Measurements from ENCODE around the gene PCLAF.
"Not testable (repeated sequence)": the region's sequence is repeated elsewhere in the genome, so short reads cannot be mapped to it uniquely, and the experiment has no call there.

Gene PCLAF, protein sequence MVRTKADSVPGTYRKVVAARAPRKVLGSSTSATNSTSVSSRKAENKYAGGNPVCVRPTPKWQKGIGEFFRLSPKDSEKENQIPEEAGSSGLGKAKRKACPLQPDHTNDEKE

DNA sequence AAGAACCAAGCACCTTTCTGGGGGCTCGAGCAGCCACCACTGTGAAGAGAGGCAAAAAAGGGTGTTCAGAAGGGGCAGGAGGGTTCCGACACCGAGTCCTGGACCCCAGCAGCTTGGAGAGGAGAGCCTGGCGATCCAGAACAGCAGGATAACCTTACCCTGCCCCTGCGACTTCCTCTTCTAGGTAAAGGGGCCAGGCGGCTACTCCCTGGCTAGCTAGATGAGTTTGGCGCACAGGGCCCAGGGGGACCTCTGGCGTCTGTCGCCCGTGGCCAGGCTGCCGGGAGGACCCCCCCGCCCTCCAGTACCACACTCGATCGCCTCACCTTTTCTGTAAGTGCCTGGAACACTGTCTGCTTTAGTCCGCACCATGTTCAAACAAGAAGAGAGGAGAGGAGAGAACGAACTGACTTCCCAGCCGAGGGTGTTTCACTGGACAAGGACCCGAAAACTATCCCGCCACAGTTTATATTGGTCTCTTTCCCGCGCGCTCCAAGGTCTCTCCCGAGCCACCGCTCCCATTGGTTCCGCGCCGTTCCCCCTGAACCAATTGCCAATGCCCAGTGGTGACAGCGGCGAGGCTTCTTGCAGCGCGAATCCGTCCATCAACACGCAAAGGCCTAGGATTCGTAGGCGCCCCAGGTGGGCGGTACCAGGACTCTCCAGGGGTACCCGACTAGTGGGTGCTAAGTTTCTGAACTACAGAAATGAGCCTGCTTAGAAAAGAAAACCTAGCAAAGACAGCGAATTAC, at the start of gene PCLAF:
Gene PCLAF, minus strand, starts transcription at position 442 of the 752 bp plus-strand sequence. Its CDS starts 70 bp downstream, at position 372.
- DNase-seq = peak; percentile 90 to 93

DNA sequence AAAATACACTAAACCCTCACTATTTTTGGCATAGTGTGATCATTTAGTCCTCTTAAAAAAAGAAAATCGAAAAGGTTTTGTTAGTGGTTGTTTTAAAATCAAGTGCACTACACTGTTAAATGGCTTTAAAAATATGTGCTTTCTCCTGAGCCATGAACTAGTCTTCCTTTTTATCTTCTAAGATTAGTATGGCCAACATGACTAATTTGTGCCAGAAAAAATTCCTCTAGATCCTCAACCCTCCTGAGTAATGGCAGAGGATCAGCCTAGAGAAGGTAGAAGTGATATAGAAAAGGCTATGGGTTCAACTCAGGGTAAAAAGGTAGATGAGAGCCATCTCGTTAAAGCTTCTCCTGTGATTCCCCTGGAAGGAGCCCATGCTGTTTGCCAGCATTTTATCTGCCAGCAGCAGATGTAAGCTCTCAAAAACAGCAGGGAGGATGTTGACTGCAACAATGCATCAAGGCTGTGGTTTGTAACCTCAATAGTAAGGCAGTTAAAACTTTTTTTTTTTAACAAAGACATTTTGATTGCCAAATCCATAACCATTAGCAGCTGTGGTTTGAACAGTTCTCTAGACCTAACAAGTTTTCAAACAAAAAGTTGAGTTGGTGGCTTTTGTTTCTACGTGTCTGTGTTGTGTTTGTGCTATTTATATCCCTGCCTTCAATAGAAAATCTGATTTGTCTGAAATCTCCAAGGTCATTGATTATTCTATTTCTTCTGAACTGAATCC, 48.9 kb upstream of the PCLAF start:
- peak; percentile 38 to 62 for DNase-seq

DNA sequence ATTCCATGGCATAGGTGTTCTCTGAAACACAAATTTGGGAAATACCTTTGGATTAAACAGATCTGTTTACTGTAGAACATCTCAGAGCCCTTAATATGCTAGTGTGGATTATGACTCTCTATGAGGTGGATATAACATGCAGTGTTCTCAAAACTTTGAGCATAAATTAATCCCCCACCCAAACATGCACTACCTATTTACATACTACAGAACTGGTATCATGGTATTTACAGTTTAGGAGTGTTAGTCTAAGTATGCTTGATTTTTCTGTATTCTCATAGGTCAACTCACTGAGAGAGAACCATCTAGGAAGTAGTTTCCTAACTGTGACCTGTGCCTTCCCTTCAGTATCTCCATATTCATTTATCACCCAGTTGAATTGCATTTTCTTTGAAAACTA, 48.2 kb upstream of the PCLAF start:
- no peak for DNase-seq

DNA sequence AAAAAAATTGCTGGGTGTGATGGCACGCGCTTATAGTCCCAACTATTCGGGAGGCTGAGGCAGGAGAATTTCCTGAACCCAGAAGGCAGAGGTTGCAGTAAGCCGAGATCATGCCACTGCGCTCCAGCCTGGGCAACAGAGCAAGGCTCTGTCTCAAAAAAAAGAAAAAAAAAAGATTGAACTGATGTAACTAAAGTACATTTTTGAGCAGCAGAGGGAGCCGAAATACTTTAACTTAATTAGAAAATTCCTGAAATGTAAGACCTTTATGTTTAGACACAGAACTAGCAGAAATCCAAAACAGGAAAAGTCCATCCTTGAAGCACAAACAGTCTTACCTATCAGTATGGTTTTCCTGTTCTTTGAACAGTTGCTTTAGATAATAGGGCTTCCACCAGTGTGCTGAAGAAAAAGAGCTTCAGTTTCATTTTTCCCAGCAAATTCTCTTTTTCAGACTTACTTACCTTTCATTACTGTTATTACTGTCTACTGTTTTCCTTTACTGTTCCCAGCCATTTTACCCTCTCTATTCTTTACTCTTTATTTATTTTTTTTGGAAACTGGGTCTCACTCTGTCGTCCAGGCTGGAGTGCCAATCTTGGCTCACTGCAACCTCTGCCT, 45.7 kb upstream of the PCLAF start:
- DNase-seq = peak in 1 of 2 donors; percentile 21

DNA sequence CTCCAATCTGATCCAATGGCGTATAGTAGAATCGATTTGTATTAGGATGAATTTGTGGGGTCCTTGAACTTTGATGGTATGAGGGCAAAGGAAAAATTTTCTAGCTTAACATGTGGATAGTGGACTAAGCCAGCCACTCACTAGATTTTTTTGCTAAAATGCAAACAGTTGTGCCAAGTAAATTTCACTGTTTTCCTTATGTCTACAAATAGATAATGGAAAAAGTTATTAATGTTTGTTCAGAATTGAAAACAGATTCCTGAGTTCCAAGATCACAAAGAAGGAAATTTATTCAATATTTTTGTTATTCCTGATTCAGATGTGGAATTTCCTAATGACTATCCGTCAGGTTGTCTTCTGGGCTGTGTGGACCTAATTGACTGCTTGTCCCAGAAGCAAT, 44.0 kb upstream of the PCLAF start:
- DNase-seq = no peak

DNA sequence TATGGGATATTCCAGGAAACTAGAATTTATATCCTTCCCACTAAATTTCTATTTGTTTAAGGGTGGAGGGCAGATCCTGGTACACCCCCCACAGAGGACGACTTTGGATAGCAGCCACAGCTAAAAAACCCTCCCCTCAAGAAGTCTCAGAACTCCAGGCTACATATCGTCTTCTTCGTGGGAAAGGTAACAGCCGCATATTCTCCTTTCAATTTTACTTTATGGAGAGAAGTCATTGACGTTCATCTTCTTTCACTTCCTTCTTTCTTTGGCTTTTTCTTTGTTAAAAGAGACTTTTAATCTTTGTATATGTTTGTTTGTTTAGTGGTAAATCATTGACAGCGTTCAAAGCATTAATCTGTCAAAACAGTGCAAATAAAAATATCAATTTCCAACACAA, 42.7 kb upstream of the PCLAF start:
- no peak for DNase-seq

DNA sequence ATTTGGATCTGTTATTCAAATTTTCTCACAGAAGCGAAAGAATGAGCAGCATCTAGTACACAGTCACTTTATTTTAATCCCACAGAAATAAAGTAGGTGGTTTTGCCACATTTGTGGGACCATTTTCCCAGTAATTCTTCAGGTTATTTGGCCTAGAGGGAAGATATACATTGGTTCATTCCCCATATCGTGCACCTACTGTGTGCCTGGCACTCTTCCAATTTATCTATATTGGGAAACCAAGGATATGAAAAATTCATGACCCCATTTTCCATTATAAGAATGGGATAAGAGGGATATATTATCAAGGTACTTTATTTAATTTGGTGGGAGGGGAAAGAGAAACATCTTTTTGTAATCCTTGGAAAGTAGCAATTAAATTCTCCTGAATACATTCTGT, 41.5 kb upstream of the PCLAF start:
- DNase-seq = no peak

DNA sequence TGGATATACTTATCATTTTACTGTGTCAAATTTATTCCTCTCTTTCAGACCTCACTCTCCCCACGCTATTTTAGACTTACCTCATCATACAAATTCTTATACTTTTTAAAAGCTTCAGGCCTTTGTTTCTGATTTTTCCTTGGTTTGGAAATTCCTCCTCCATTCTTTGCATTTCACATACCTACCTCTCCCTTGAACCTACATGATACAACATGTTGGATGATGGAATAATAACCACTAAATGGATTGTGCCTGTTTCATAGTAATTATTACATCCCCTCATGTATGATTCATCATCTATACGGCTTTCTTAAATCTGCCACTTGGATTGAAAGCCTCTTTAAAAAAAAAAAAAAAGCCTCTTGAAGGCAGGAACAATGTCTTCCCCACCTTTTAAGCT, 31.0 kb upstream of the PCLAF start:
- no peak for DNase-seq

DNA sequence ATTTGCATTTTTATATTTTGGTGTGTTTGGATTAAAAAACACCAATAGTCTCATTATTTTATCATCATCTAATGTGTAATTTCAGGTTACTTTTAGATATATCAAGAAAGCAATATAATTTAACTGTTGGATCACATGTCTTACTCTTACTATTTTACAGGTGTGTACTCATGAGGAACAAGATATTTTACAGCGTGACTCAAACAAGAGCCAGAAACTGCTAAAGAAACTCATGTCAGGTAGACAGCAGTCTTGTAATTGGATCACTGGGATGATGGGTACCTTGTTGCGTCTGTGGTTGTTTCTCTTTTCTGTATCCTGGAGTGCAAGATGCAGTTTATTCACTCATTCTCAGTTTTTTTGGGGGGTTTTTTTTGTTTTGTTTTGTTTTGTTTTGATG, 19.3 kb upstream of the PCLAF start:
- no peak for DNase-seq

DNA sequence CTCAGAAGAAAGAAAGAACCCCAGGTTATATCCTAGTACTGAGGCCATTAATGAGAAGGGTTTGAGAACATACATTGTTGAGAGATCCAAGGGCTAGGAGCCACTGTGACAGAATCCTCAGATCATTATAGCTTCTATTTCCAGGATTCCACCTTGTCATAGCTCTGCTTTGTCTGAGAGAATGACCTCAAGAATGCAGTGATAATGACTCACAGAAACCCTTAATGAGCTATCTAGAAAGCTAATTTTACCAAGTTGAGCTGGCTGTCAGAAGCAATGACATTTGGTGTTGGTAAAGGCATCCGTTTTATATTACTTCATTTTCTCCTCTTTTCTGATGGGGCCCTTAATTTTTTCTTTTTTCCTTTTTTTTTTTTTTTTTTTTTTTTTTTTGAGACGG, 17.3 kb upstream of the PCLAF start:
- DNase-seq = no peak

DNA sequence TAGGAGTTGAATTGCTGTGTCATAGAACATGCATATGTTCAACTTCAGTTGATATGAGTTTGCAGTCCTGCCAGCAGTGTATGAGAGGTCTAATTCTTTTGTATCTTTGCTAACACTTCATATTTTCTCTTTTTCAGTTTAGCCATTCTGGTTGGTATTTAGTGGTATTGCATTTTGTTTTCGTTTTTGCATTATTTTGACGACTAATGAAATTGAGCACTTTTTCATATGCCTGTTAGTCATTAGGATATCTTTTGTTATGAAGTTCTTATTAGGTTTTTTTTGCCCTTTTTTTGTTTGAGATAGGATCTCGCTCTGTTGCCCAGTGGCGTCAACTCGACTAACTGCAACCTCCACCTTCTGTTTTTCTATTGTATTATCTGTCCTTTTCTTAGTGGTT, 15.5 kb upstream of the PCLAF start:
- no peak for DNase-seq

DNA sequence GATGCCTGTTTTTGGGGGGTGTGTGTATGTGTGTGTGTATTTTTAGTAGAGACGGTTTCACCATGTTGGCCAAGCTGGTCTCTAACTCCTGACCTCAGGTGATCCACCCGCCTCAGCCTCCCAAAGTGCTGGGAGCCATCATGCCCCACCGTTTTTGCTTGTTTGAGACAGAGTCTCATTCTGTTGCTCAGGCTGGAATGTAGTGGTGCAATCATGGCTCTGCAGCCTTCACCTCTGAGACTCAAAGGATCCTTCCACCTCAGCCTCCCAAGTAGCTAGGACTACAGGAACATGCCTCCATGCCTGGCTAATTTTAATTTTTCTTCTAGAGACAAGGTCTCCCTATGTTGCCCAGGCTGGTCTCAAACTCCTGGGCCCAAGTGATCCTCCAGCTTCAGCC, 11.2 kb upstream of the PCLAF start:
- DNase-seq = not testable (repeated sequence)

DNA sequence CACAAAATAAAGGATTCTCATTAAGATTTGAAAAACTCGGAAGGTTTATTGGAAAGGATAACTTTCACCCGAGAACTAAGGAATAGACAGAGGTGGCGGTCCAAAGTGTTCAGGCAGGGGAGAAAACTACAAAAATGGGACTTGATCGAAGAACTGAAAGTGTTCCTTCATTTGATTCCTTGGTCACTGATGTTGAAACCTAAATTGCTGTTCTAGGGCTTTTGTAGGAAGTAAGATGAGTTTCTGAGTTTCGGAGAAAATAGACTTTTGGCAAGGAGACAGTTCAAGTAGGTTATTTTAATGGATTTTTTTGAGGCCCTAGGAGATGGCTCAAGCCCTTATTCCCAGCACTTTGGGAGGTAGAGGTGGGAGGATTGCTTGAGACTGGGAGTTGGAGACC, 7.8 kb upstream of the PCLAF start:
- no peak for DNase-seq

DNA sequence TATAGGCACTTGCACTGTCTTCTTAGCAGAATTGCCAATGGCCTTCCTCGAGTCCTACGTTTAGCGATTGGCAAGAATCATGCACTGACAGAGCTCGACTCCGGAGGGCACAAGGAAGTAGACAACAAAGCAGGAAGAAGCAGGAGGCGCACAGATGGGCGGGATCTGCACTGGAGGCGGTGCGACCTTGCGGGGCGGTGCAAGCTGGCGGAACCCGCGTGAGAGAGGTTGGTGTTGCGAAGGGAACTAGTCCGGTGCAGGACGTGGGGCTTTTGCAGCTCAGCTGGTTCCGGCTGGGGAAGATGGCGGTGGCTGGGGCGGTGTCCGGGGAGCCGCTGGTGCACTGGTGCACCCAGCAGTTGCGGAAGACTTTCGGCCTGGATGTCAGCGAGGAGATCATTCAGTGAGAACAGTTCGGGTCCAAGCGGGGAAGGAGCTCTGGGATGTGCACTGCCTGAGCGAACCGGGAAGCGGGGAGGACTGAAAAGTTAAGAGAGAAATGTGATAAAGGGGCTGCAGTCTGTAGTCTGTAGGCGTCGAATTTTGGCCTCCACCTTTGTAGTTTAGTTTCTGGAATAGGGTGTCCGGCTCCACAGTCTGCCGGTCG, 6.4 kb upstream of the PCLAF start, which contains the start of gene TRIP4:
Gene TRIP4, plus strand, starts transcription at position 275 of the 607 bp plus-strand sequence. Its CDS starts 28 bp downstream, at position 303.
- peak; percentile 96 for DNase-seq

DNA sequence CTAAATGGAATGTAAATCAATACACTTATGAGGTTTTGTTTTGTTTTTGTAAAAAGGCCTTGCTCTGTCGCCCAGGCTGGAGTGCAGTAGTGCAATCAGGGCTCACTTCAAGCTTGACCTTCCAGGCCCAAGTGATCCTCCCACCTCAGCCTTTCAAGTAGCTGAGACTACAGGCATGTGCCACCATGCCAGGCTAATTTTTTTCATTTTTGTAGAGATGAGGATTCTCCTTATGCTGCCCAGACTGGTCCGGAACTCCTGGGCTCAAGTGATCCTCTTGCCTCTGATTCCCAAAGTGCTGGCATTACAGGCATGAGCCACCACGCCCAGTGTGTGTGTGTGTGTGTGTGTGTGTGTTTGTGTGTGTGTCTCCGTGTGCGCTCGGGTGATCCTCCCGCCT, 5.0 kb upstream of the PCLAF start:
- DNase-seq = no peak

DNA sequence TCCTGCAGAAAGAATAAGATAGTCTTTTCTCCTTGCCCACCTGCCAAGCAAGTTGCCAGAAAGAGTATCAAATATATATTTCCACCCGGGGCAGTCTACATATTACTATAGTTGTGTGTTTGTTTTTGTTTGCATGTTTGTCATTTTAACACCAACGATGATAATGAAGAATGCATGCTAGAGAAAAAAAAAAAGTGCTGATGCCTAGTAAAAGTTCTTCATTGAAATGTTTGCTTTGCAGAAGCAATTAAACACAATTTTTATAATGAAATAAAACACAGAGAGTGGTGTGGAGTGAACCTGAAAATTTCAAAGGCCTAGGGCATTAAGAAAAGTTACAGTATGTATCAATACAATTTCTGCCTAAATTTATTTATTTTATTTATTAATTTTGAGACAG, 2.5 kb upstream of the PCLAF start:
- DNase-seq = no peak

DNA sequence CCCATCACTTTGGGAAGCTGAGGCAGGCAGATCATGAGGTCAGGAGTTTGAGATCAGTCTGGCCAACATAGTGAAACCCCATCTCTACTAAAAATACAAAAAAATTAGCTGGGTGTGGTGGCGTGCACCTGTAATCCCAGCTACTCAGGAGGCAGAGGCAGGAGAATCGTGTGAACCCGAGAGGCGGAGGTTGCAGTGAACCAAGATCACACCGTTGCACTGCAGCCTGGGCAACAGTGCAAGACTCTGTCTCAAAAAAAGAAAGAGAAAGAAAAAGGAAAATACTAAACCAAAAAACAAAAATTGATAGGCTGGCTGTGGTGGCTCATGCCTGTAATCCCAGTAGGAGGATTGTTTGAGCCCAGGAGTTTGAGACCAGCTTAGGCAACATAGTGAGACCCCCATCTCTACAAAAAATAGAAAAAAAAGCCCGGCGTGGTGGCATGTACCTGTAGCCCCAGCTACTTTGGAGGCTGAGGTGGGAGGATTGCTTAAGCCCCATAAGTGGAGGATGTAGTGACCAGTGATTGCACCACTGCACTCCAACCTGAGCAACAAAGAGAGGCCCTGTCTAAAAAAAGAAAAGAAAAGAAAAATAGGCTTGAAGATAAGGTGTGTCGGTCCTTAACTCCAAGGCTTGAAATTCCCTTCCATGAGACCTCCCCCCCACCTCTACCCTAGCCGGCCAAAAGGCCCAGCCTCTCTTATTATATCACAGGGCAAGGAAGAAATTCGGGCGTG, 941 bp downstream of the PCLAF start:
- not testable (repeated sequence) for DNase-seq

DNA sequence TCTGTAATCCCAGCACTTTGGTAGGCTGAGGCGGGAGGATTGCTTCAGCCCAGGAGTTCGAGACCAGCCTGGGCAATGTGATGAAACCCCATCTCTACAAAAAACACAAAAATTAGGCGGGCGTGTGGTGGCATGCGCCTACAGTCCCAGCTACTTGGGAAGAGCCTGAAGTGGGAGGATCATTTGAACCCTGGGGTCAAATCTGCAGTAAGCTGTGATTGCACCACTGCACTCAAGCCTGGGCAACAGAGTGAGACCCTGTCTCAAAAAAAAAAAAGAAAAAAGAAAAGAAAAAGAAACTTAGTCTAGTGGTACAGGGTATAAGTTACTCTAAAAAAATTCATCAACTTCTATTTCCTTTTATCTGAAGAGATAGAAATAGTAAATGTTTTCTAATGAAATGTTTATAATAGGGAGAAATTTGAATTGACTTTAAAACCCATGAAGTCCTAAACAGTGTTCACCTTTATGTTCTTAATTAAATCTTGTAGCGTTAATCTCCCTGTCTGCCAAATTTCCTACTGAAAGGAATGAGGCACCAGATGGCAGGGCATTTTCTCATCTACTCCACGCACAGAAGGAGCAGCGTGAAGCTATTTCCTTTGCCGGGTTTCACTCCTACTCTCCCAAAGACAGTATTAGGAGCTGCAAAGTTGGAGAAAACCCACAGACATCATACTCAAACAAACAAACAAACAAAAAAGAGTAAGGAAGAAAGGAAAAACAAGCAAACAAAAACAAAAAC, 1.9 kb downstream of the PCLAF start:
- no peak for DNase-seq

DNA sequence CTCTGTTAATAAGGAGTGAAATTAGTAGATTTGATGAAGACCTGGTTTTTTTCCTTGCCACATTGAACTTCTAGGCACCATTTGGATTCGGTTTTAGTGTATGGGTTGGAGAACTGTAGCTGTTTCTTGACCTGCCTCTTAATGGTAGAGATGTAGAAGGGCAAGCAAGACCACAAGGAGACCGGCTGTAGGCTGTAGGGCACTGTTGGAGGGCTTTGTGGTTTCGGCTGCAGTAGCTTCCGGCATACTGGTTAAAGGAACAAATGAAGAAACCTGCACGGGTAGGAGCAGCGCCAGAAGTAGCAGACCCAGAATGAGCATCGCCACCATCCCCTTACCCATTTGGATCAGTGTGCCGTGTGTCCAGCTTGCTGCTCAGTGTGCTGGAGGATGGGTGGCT, 7.9 kb downstream of the PCLAF start:
- no peak for DNase-seq

DNA sequence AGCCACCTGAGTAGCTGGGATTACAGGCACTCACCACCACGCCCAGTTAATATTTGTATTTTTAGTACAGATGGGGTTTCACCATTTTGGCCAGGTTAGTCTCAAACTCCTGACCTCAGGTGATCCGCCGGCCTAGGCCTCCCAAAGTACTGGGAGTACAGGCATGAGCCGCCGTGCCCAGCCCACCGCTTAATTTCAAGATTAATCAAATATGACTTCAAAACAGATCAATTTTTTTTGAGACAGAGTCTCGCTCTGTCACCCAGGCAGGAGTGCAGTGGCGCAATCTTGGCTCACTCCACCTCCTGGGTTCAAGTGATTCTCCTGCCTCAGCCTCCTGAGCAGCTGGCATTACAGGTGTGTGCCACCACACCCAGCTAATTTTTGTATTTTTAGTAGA, 9.9 kb downstream of the PCLAF start:
- not testable (repeated sequence) for DNase-seq

DNA sequence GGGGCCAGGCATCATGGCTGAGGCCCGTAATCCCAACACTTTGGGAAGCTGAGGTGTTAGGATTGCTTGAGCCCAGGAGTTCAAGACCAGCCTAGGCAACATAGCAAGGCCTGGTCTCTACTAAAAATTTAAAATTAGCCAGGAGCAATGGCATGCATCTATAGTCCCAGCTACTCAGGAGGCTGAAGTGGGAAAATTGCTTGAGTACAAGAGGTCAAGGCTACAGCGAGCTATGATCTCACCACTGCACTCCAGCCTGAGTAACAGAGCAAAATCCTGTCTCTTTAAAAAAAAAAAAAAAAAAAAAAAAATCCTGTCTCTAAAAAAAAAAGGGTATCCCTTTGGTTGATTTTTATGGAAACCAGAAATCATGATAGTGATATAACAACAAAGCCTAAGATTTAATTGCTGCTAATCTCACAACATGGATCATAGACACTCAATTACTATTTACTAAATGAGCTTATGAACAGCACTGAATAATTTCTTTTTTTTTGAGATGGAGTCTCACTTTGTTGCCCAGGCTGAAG, 12.1 kb downstream of the PCLAF start:
- no peak for DNase-seq

Measured in CD4-positive, alpha-beta T cell treated with Interleukin-1 beta for 1 hour (primary cell).